KMS-11 (cell line): ENCODE measurements around the gene ITPR2.

Experiments used
- H2AFZ ChIP-seq: fragments of 200-600 bp; sonication (generic); 2 replicates; pipeline ENCODE4 v1.6.1; 2016; ENCODE audit warnings: antibody characterized with exemption, mixed run types, low read depth
- H3K27ac ChIP-seq: fragments of 200-600 bp; sonication (generic); 2 replicates; pipeline ENCODE4 v1.6.1; 2016; ENCODE audit warnings: mild to moderate bottlenecking, mixed run types
- H3K27me3 ChIP-seq: fragments of 200-600 bp; sonication (generic); 2 replicates; pipeline ENCODE4 v1.6.1; 2017; ENCODE audit warnings: mild to moderate bottlenecking, low read depth, mixed run types, moderate library complexity; ENCODE audit not compliant: insufficient read depth
- H3K36me3 ChIP-seq: fragments of 200-600 bp; sonication (generic); 2 replicates; pipeline ENCODE4 v1.6.1; 2017; ENCODE audit warnings: mild to moderate bottlenecking, mixed run types; ENCODE audit not compliant: insufficient read depth
- H3K4me1 ChIP-seq: fragments of 200-600 bp; sonication (generic); 2 replicates; pipeline ENCODE4 v1.6.1; 2016; ENCODE audit warnings: mild to moderate bottlenecking, low read depth, mixed run types; ENCODE audit not compliant: poor library complexity, severe bottlenecking
- H3K4me2 ChIP-seq: fragments of 200-600 bp; sonication (generic); 2 replicates; pipeline ENCODE4 v1.7.0; 2016; ENCODE audit warnings: mild to moderate bottlenecking, mixed run types
- H3K4me3 ChIP-seq: fragments of 200-600 bp; sonication (generic); IDR thresholded peaks from 2 replicates; pipeline ENCODE4 v1.6.1; 2017; ENCODE audit warnings: low read depth, low read length, mixed read lengths; ENCODE audit not compliant: insufficient read depth
- H3K79me2 ChIP-seq: fragments of 200-600 bp; sonication (generic); 2 replicates; pipeline ENCODE4 v1.6.1; 2016; ENCODE audit warnings: low read depth, mixed run types; ENCODE audit not compliant: insufficient read depth
- H3K9ac ChIP-seq: fragments of 200-600 bp; sonication (generic); 2 replicates; pipeline ENCODE4 v1.6.1; 2016; ENCODE audit warnings: mild to moderate bottlenecking, mixed run types
- H4K20me1 ChIP-seq: fragments of 200-600 bp; sonication (generic); 2 replicates; pipeline ENCODE4 v1.6.1; 2016; ENCODE audit warnings: mild to moderate bottlenecking, mixed run types; ENCODE audit not compliant: insufficient read depth
- CTCF ChIP-seq: fragments of 200-600 bp; sonication (generic); conservative IDR thresholded peaks from 2 replicates; pipeline ENCODE4 v1.6.1; 2017; ENCODE audit warnings: low read depth, mild to moderate bottlenecking, antibody characterized with exemption, low read length, moderate library complexity, mixed read lengths

The ITPR2 gene

GRCh38 chr12:26428420-26428819 lies 404.6 kb downstream of the ITPR2 start:
- H3K79me2 ChIP-seq, result no peaks in the 10 kb centered on the region
- H3K36me3 ChIP-seq, result no peaks in the 10 kb centered on the region
- H3K9ac ChIP-seq, result no peak overlapping the region

GRCh38 chr12:26426652-26427051 lies 406.3 kb downstream of the ITPR2 start:
- no peak overlapping the region for H3K9ac ChIP-seq
- H3K4me1 ChIP-seq, result peaks cover 39% of the 10 kb centered on the region
- no peaks in the 10 kb centered on the region for H3K27me3 ChIP-seq
- no peaks in the 10 kb centered on the region for H3K79me2 ChIP-seq
- no peaks in the 10 kb centered on the region for H4K20me1 ChIP-seq
- no peak overlapping the region for H3K4me3 ChIP-seq
- H3K27ac ChIP-seq, result no peak overlapping the region
- TF ChIP-seq CTCF, result no peak
- H3K36me3 ChIP-seq, result no peaks in the 10 kb centered on the region
- no peak overlapping the region for H3K4me2 ChIP-seq
- H2AFZ ChIP-seq, result no peak overlapping the region

More at GRCh38 chr12:26428420-26428819, 404.6 kb downstream of the ITPR2 start:
- TF ChIP-seq CTCF, result no peak
- Histone ChIP-seq H4K20me1 (no peaks in the 10 kb centered on the region), H3K4me1 (peaks cover 22% of the 10 kb centered on the region), H3K4me2 (no peak overlapping the region), H3K27ac (no peak overlapping the region), H3K4me3 (no peak overlapping the region), H3K27me3 (no peaks in the 10 kb centered on the region), H2AFZ (no peak overlapping the region)

- TF ChIP-seq CTCF, result no peak
- Histone ChIP-seq H3K27me3 (no peaks in the 10 kb centered on the region), H4K20me1 (no peaks in the 10 kb centered on the region), H2AFZ (no peak overlapping the region), H3K27ac (no peak overlapping the region), H3K9ac (no peak overlapping the region), H3K4me3 (no peak overlapping the region), H3K79me2 (no peaks in the 10 kb centered on the region), H3K4me1 (peaks cover 44% of the 10 kb centered on the region), H3K36me3 (no peaks in the 10 kb centered on the region), H3K4me2 (no peak overlapping the region)
These were observed 407.3 kb downstream of the ITPR2 start for GRCh38 chr12:26425587-26426260.

GRCh38 chr12:26422839-26423398 lies 410.1 kb downstream of the ITPR2 start:
- Histone ChIP-seq H3K9ac (no peak overlapping the region), H3K36me3 (no peaks in the 10 kb centered on the region), H3K79me2 (no peaks in the 10 kb centered on the region), H3K27me3 (no peaks in the 10 kb centered on the region), H3K27ac (peak overlapping the region; percentile 15), H3K4me2 (peak overlapping the region; percentile 80), H2AFZ (peak overlapping the region; percentile 37; the same call in 1 of the 2 replicates), H3K4me1 (peaks cover 47% of the 10 kb centered on the region), H3K4me3 (no peak overlapping the region), H4K20me1 (no peaks in the 10 kb centered on the region)
- no peak for TF ChIP-seq CTCF
